Measurements from ENCODE around the gene SLC1A5.

- TF ChIP-seq CTCF (IDR thresholded peaks at IDR 0.05): no peak
- TF ChIP-seq POLR2A (IDR thresholded peaks at IDR 0.05; ENCODE audit: low read depth): no peak
- no peak for TF ChIP-seq POLR2AphosphoS5 (IDR thresholded peaks at IDR 0.05)
Observed at GRCh38 chr19:46776927-46777911, 11.2 kb downstream of the SLC1A5 start.
